Panc1 (cell line): ENCODE results near the gene NCL. TPM values are rescaled to one million over a fixed set of nuclear protein-coding genes. Genes with fewer than 3 reads are reported as not detected.
"Not testable (repeated sequence)": the region's sequence is repeated elsewhere in the genome, so short reads cannot be mapped to it uniquely, and the experiment has no call there.

Experiments
- ATAC-seq: fragments of 200-7000 bp; cut with Tn5 transposase; 2 replicates; pipeline ENCODE4 v1.9.1; 2020; ENCODE audit warnings: mild to moderate bottlenecking, moderate library complexity
- BruUV-seq: library from RNA; stranded (reverse); fragments of 400-500 nt; replicated peaks from 2 replicates; lab custom pipeline; 2021; lab: Mats Ljungman, UMichigan
- CTCF ChIA-PET: fragments of 300-600 bp; sonication (Branson Sonifier 250); formaldehyde crosslinking; loops from one replicate; lab custom pipeline; 2022; ENCODE audit warnings: antibody characterized with exemption; lab: Charles Lee
- POLR2A ChIA-PET: fragments of 300-600 bp; sonication (Branson Sonifier 250); formaldehyde crosslinking; loops from one replicate; lab custom pipeline; 2022; ENCODE audit warnings: antibody characterized with exemption; lab: Charles Lee
- DNase-seq: peaks from one replicate; pipeline ENCODE4 v3.0.0-alpha.2; 2010; ENCODE audit warnings: low read depth, low spot score
- H3K27ac ChIP-seq: 2 replicates; pipeline ENCODE4 v1.5.1; 2011; ENCODE audit warnings: mild to moderate bottlenecking, low read length, inconsistent platforms
- H3K27me3 ChIP-seq: fragments of 200-500 bp; sonication (Bioruptor generic); 2 replicates; pipeline ENCODE4 v1.6.0; 2014; ENCODE audit warnings: low read length, inconsistent platforms; ENCODE audit not compliant: control insufficient read depth, insufficient read depth
- H3K36me3 ChIP-seq: fragments of 200-500 bp; sonication (Bioruptor generic); 2 replicates; pipeline ENCODE4 v1.5.1; 2014; ENCODE audit warnings: inconsistent platforms, mild to moderate bottlenecking, low read length, moderate library complexity; ENCODE audit not compliant: control insufficient read depth, insufficient read depth
- H3K4me1 ChIP-seq: 2 replicates; pipeline ENCODE4 v1.5.1; 2011; ENCODE audit warnings: inconsistent platforms, mild to moderate bottlenecking, low read length, moderate library complexity; ENCODE audit not compliant: control insufficient read depth, insufficient read depth
- H3K4me3 ChIP-seq, 2 experiments: 2 replicates each; pipeline ENCODE4 v1.5.1; 2011 to 2012; ENCODE audit warnings: low read depth in 2 of 2, low read length in 2 of 2, mild to moderate bottlenecking in 2 of 2, inconsistent platforms in 1 of 2, moderate library complexity in 1 of 2
- H3K9me3 ChIP-seq: fragments of 200-500 bp; sonication (Bioruptor generic); 2 replicates; pipeline ENCODE4 v1.5.1; 2014; ENCODE audit warnings: low read depth, mild to moderate bottlenecking, inconsistent platforms, low read length, moderate library complexity; ENCODE audit not compliant: control insufficient read depth, insufficient read depth
- in situ Hi-C: cut with HindIII; loops from 2 replicates; pipeline ENCODE4 v1.10.0; 2016; ENCODE audit warnings: low sequenced_read_pairs, low pct_unique_long_range_greater_than_20kb
- intact Hi-C: fragments of 100-400 bp; cut with micrococcal nuclease; formaldehyde crosslinking; loops from one replicate; pipeline ENCODE4 v1.10.0; 2022; ENCODE audit not compliant: unreplicated experiment
- total RNA-seq: library from RNA; stranded (reverse); gene quantifications from one replicate; pipeline ENCODE4 v1.2.1, GENCODE V29; 2021; ENCODE audit not compliant: unreplicated experiment
- TF ChIP-seq, protein P1 (sequence below): fragments of 450-650 bp; IDR thresholded peaks from 2 replicates; pipeline ENCODE4 v1.5.1; 2017; ENCODE audit warnings: mild to moderate bottlenecking

The NCL gene
- total RNA-seq, 1 experiment from 2014 or later: 778 TPM

DNA sequence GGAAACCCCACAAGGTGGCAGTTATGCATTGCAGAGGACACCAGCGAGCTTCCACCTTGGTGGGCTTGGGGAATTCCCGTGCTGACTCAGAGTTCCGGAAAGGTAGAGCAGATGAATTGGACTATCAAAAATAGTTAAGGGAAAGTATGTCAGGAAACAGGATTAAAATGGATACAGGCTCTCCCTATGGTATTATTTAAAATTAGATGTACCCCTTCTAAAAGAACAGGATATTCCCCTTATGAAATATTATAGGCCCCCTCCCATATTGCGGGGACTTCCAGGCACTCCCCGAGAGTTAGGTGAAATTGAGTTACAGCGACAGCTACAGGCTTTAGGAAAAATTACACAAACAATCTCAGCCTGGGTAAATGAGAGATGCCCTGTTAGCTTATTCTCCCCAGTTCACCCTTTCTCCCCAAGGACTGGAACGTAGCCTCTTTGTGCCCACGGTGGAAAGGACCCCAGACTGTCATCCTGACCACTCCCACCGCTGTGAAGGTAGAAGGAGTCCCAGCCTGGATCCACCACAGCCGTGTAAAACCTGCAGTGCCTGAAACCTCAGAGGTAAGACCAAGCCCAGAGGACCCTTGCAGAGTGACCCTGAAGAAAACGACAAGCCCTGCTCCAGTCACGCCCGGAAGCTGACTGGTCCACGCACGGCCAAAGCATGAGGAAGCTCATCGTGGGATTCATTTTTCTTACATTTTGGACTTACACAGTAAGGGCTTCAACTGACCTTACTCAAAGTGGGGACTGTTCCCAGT is 58.5 kb downstream of the NCL start:
- in situ Hi-C loops: loop anchor here (25.0 kb wide), 1 partner anchor 93 kb away; no protein-coding TSS in a partner anchor
- intact Hi-C loops, H3K27me3 ChIP-seq, BruUV-seq, H3K9me3 ChIP-seq, POLR2A ChIA-PET, ATAC-seq, H3K4me3 ChIP-seq, DNase-seq, H3K36me3 ChIP-seq: not testable (repeated sequence)
- Histone ChIP-seq H3K4me1 (peaks cover 48% of the 10 kb centered on the region), H3K27ac (peak overlapping the region; percentile 76)
- CTCF ChIA-PET: interaction anchor here (0.6 to 2.1 kb wide), 3 partner anchors 14 to 109 kb away, joined by 3 to 8 read pairs (median 3); no protein-coding TSS in a partner anchor
- TF ChIP-seq, protein P1, sequence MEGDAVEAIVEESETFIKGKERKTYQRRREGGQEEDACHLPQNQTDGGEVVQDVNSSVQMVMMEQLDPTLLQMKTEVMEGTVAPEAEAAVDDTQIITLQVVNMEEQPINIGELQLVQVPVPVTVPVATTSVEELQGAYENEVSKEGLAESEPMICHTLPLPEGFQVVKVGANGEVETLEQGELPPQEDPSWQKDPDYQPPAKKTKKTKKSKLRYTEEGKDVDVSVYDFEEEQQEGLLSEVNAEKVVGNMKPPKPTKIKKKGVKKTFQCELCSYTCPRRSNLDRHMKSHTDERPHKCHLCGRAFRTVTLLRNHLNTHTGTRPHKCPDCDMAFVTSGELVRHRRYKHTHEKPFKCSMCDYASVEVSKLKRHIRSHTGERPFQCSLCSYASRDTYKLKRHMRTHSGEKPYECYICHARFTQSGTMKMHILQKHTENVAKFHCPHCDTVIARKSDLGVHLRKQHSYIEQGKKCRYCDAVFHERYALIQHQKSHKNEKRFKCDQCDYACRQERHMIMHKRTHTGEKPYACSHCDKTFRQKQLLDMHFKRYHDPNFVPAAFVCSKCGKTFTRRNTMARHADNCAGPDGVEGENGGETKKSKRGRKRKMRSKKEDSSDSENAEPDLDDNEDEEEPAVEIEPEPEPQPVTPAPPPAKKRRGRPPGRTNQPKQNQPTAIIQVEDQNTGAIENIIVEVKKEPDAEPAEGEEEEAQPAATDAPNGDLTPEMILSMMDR: peak; percentile 84

DNA sequence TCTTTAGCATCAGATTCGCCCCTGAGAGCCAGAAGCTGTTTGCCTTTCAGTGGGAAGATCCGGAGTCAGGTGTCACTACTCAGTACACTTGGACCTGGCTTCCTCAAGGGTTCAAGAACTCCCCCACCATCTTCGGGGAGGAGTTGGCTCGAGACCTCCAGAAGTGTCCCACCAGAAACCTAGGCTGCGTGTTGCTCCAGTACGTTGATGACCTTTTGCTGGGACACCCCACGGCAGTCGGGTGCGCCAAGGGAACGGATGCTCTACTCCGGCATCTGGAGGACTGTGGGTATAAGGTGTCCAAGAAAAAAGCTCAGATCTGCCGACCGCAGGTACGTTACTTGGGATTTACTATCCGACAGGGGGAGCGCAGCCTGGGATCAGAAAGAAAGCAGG is 60.1 kb downstream of the NCL start:
- H3K4me3 ChIP-seq, BruUV-seq, ATAC-seq, H3K27me3 ChIP-seq, POLR2A ChIA-PET, H3K9me3 ChIP-seq, H3K36me3 ChIP-seq, DNase-seq, intact Hi-C loops: not testable (repeated sequence)
- in situ Hi-C loops: loop anchor here (25.0 kb wide), 1 partner anchor 92 kb away; no protein-coding TSS in a partner anchor
- peak overlapping the region; percentile 90 for H3K27ac ChIP-seq
- CTCF ChIA-PET: interaction anchor here (1.9 to 2.1 kb wide), 2 partner anchors 107 to 177 kb away, joined by 7 to 8 read pairs; no protein-coding TSS in a partner anchor
- peaks cover 61% of the 10 kb centered on the region for H3K4me1 ChIP-seq

Other genes starting within 250 kb of the NCL start
- gene B3GNT7, start 68.8 kb downstream of the NCL start, total RNA-seq: 83.3 TPM
- 0.28 TPM for gene NMUR1, start 66.0 kb upstream of the NCL start, total RNA-seq
- not detected for gene TEX44, start 128.4 kb upstream of the NCL start, total RNA-seq
- gene PTMA, start 244.0 kb upstream of the NCL start, total RNA-seq: 1,390 TPM